ENCODE measurements around the gene STK38. TPM values are rescaled to one million over a fixed set of nuclear protein-coding genes. Genes with fewer than 3 reads are reported as not detected.

The STK38 gene
- total and polyA plus RNA-seq, 2 of the 8 experiments (the other 6 are each of a cell fraction or from before 2014, with no cell fraction given) = 8.1 to 19.8 TPM

- Histone ChIP-seq H3K9ac (replicated peaks in 1 of 4; ENCODE audit: extremely low read depth in 1 of 4, low read depth in 3 of 4, low read length in 3 of 4) (no peak overlapping the region), H3K36me3 (ENCODE audit: control insufficient read depth in 2 of 4, insufficient read depth in 4 of 4, low read length in 3 of 4) (no peaks in the 10 kb centered on the region), H2BK12ac (ENCODE audit: low read depth, low read length) (no peak overlapping the region), H2BK15ac (ENCODE audit: low read length) (no peak overlapping the region), H3K27me3 (replicated peaks in 1 of 4; ENCODE audit: control insufficient read depth in 3 of 4, extremely low read depth in 1 of 4, insufficient read depth in 3 of 4, low read length in 3 of 4) (no peaks in the 10 kb centered on the region), H3K56ac (replicated peaks; ENCODE audit: insufficient read length, low read depth, low read length) (no peak overlapping the region), H3K27ac (ENCODE audit: low read depth, low read length) (no peak overlapping the region), H2BK20ac (ENCODE audit: low read length) (no peak overlapping the region), H3K4ac (replicated peaks; ENCODE audit: insufficient read length, low read depth, low read length) (no peak overlapping the region), H2BK120ac (replicated peaks; ENCODE audit: low read depth, low read length) (no peak overlapping the region), H3K79me1 (ENCODE audit: low read depth, low read length) (no peaks in the 10 kb centered on the region), H3K18ac (ENCODE audit: extremely low read depth, low read length) (no peak overlapping the region), H2BK5ac (ENCODE audit: low read depth, low read length) (no peak overlapping the region), H2AK5ac (ENCODE audit: low read depth, low read length) (no peak overlapping the region), H3K4me2 (ENCODE audit: insufficient read depth in 1 of 2, low read depth in 2 of 2, low read length in 2 of 2) (no peak overlapping the region), H3K14ac (ENCODE audit: insufficient read length) (no peak overlapping the region), H2AFZ (ENCODE audit: low read length) (no peak overlapping the region), H3K4me3 (ENCODE audit: extremely low read depth in 1 of 4, insufficient read depth in 2 of 4, low read depth in 3 of 4, low read length in 4 of 4) (no peak overlapping the region), H4K8ac (ENCODE audit: extremely low read depth, insufficient read depth, low read length) (no peak overlapping the region), H4K20me1 (replicated peaks in 1 of 2; ENCODE audit: control insufficient read depth in 1 of 2, insufficient read depth in 2 of 2, low read length in 2 of 2) (no peaks in the 10 kb centered on the region), H3K4me1 (replicated peaks in 1 of 4; ENCODE audit: control insufficient read depth in 3 of 4, insufficient read depth in 4 of 4, low read length in 3 of 4) (no peaks in the 10 kb centered on the region), H3K9me3 (ENCODE audit: insufficient read depth in 2 of 2, low read depth in 1 of 2, low read length in 1 of 2) (no peaks in the 10 kb centered on the region), H3K23ac (ENCODE audit: insufficient read length) (no peak overlapping the region), H4K5ac (ENCODE audit: insufficient read length, low read depth, low read length) (no peak overlapping the region), H3K23me2 (ENCODE audit: low read depth, low read length) (no peaks in the 10 kb centered on the region; the same call in 1 of the 2 replicates), H3K79me2 (ENCODE audit: control insufficient read depth in 1 of 2, insufficient read depth in 2 of 2, low read length in 2 of 2) (no peaks in the 10 kb centered on the region), H4K91ac (replicated peaks; ENCODE audit: insufficient read length, low read length) (no peak overlapping the region)
- TF ChIP-seq MAX (IDR thresholded peaks at IDR 0.05) (no peak), NANOG (IDR thresholded peaks at IDR 0.05; ENCODE audit: insufficient read depth, low read depth, low read length, poor library complexity, severe bottlenecking) (no peak), RXRA (IDR thresholded peaks at IDR 0.05; ENCODE audit: insufficient read depth, low read depth, low read length) (no peak), SIX5 (IDR thresholded peaks at IDR 0.05; ENCODE audit: low read depth, low read length) (no peak), KDM1A (IDR thresholded peaks at IDR 0.05; ENCODE audit: borderline replicate concordance, low read length) (no peak), TAF1 (IDR thresholded peaks at IDR 0.05; ENCODE audit: low read depth, low read length) (no peak), HDAC2 (IDR thresholded peaks at IDR 0.05; ENCODE audit: borderline replicate concordance in 1 of 2, low read depth in 2 of 2, low read length in 2 of 2) (no peak), TAF7 (optimal IDR thresholded peaks at IDR 0.05; ENCODE audit: borderline replicate concordance, low read depth, low read length) (no peak), CREB1 (IDR thresholded peaks at IDR 0.05) (no peak)
- whole genome bisulfite sequencing, 2 experiments (ENCODE audit: extremely low coverage in 1 of 2, insufficient coverage in 1 of 2, insufficient read length in 1 of 2, insufficient replicate concordance in 2 of 2, low coverage in 1 of 2, low lambda C conversion rate in 2 of 2, missing lambda C conversion rate in 1 of 2) = 81% methylated on average over 1 of the region's 1 CpG; no CpG with 5 or more reads in 1 of the 2 experiments
- ChIA-PET POLR2A (ENCODE audit: partially characterized antibody) (interaction anchor here (1.0 kb wide), 1 partner anchor 40 kb away, joined by 3 read pairs; no protein-coding TSS in a partner anchor), CTCF (ENCODE audit: partially characterized antibody) (interaction anchor here (0.7 to 0.9 kb wide), 2 partner anchors 10 to 125 kb away, joined by 3 to 4 read pairs; no protein-coding TSS in a partner anchor)
- no peak for FAIRE-seq
- DNase-seq (ENCODE audit: low read depth in 1 of 2, low spot score in 2 of 2) = no peak
These were observed 8.5 kb upstream of the STK38 start for GRCh38 chr6:36555750-36556252.

All from H1 (cell line).